ENCODE data around the gene UFSP1. TPM values are rescaled to one million over a fixed set of nuclear protein-coding genes. Genes with fewer than 3 reads are reported as not detected.

Gene UFSP1
- total and polyA plus RNA-seq, 2 donors: 2.6 to 6.2 TPM

DNA sequence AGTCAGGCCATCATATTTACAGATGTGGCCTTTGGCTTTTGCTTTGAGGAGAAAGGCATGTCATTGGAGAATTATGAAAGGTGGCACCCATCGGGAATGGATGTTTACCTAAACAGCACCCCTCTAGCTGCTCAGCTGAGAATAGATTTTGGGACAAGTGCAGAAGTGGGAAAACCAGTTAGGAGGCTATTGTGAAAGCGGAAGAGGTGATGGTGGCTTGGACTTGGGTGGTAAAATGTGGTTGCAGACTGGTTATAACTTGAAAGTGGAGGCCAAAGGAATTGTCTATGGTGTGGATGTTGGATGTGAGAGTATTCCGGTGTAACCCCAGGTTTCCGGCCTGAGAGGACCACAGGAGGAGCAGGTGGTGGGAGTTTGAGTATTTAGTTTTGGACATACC, 42.2 kb downstream of the UFSP1 start:
- no peaks in the 10 kb centered on the region for H3K36me3 ChIP-seq (ENCODE audit: insufficient read depth)
- no peak for DNase-seq (ENCODE audit: extremely low spot score)
- H3K4me1 ChIP-seq (ENCODE audit: insufficient read depth): no peaks in the 10 kb centered on the region
- H3K4me3 ChIP-seq (ENCODE audit: low read depth, low read length): no peak overlapping the region
- H3K27ac ChIP-seq (ENCODE audit: low read depth): no peak overlapping the region
- 95% methylated on average over 4 of the region's 4 CpGs for WGBS

DNA sequence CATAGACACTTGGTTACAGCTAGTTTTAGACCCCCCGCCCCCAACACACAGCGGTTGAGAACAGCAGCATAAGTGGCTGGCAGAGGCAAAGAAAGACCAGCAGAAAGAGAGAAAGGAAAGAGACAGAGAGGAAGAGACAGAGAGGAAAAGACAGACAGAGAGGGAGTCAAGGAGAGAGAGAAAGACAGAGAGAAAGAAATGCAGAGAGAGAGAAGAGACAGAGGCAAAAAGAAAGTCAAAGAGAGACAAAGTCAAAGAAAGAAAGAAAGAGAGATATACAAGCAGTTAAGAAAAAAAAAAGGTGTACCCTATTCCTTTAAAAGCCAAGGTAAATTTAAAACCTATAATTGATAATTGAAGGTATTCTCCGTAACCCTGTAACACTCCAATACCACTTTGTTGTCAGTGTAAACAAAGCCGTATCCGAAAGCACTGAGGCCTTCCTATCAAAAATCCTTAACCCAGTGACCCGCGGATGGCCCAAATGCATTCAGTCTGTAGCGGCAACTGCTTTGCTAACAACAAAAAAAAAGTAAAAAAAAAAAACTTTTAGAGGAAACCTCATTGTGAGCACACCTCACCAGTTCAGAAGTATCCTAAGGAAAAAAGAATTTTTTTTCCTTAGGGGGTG, 48.9 kb downstream of the UFSP1 start:
- Histone ChIP-seq H3K4me1 (ENCODE audit: insufficient read depth) (no peaks in the 10 kb centered on the region), H3K27ac (ENCODE audit: low read depth) (no peak overlapping the region), H3K36me3 (ENCODE audit: insufficient read depth) (no peaks in the 10 kb centered on the region), H3K4me3 (ENCODE audit: low read depth, low read length) (no peak overlapping the region)
- no peak for DNase-seq (ENCODE audit: extremely low spot score)
- 63% methylated on average over 8 of the region's 8 CpGs for WGBS

DNA sequence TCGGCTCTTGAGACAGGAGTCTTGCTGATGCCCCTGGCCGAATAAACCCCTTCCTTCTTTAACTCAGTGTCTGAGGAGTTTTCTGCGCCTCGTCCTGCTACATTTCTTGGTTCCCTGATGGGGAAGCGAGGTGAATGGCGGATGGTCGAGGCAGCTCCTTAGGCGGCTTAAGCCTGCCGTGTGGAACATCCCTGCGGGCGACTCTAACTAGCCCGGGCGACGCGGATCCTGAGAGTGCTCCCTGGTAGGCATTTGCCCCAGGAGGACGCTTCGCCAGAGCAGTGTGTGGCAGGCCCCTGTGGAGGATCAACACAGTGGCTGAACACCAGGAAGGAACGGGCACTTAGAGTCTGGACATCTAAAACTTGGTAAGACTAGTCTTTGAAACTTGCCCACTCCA, 50.2 kb downstream of the UFSP1 start:
- 95% methylated on average over 18 of the region's 18 CpGs for WGBS
- DNase-seq (ENCODE audit: extremely low spot score): no peak
- Histone ChIP-seq H3K27ac (ENCODE audit: low read depth) (no peak overlapping the region), H3K36me3 (ENCODE audit: insufficient read depth) (no peaks in the 10 kb centered on the region), H3K4me1 (ENCODE audit: insufficient read depth) (no peaks in the 10 kb centered on the region), H3K4me3 (ENCODE audit: low read depth, low read length) (no peak overlapping the region)

Small RNA genes within 50 kb of the gene (small RNA-seq; reads per million reads assigned to genes)
- gene RN7SL549P (not detected), gene RPS29P15 (not detected)

Other genes with a start within 250 kb of the UFSP1 start
- gene TFR2, start 248.2 kb downstream of the UFSP1 start, total RNA-seq: 0.69 TPM
- gene TFR2, start 248.2 kb downstream of the UFSP1 start, polyA plus RNA-seq: 0.81 TPM
- 0.69 TPM for gene ACTL6B, start 233.3 kb downstream of the UFSP1 start, total RNA-seq
- gene ACTL6B, start 233.3 kb downstream of the UFSP1 start, polyA plus RNA-seq: 0.19 TPM
- 51.2 TPM for gene GNB2, start 216.0 kb downstream of the UFSP1 start, total RNA-seq
- 279 TPM for gene GNB2, start 216.0 kb downstream of the UFSP1 start, polyA plus RNA-seq
- gene GIGYF1, start 195.5 kb downstream of the UFSP1 start, total RNA-seq: 17.1 TPM
- gene GIGYF1, start 195.5 kb downstream of the UFSP1 start, polyA plus RNA-seq: 27.2 TPM
- gene POP7, start 183.6 kb downstream of the UFSP1 start, total RNA-seq: 18.6 TPM
- 39.1 TPM for gene POP7, start 183.6 kb downstream of the UFSP1 start, polyA plus RNA-seq
- not detected for gene EPO, start 169.2 kb downstream of the UFSP1 start, total RNA-seq
- not detected for gene EPO, start 169.2 kb downstream of the UFSP1 start, polyA plus RNA-seq
- gene ZAN, start 156.1 kb downstream of the UFSP1 start, total RNA-seq: not detected
- gene ZAN, start 156.1 kb downstream of the UFSP1 start, polyA plus RNA-seq: not detected
- gene EPHB4, start 62.2 kb downstream of the UFSP1 start, total RNA-seq: 70.6 TPM
- 53.1 TPM for gene EPHB4, start 62.2 kb downstream of the UFSP1 start, polyA plus RNA-seq
- gene SLC12A9, start 37.0 kb downstream of the UFSP1 start, total RNA-seq: 13.6 TPM
- 29.0 TPM for gene SLC12A9, start 37.0 kb downstream of the UFSP1 start, polyA plus RNA-seq
- 38.0 TPM for gene TRIP6, start 22.3 kb downstream of the UFSP1 start, total RNA-seq
- 80.0 TPM for gene TRIP6, start 22.3 kb downstream of the UFSP1 start, polyA plus RNA-seq
- 31.2 TPM for gene SRRT, start 14.6 kb downstream of the UFSP1 start, total RNA-seq
- gene SRRT, start 14.6 kb downstream of the UFSP1 start, polyA plus RNA-seq: 69.9 TPM
- gene ACHE, start 6.2 kb upstream of the UFSP1 start, total RNA-seq: 4.0 TPM
- 4.3 TPM for gene ACHE, start 6.2 kb upstream of the UFSP1 start, polyA plus RNA-seq
- not detected for gene MUC3A, start 59.8 kb upstream of the UFSP1 start, total RNA-seq
- 0.23 TPM for gene MUC3A, start 59.8 kb upstream of the UFSP1 start, polyA plus RNA-seq
- gene MUC12, start 79.8 kb upstream of the UFSP1 start, total RNA-seq: 1.1 TPM
- gene MUC12, start 79.8 kb upstream of the UFSP1 start, polyA plus RNA-seq: 2.1 TPM
- not detected for gene MUC17, start 130.4 kb upstream of the UFSP1 start, total RNA-seq
- not detected for gene MUC17, start 130.4 kb upstream of the UFSP1 start, polyA plus RNA-seq
- gene TRIM56, start 195.8 kb upstream of the UFSP1 start, total RNA-seq: 13.5 TPM
- gene TRIM56, start 195.8 kb upstream of the UFSP1 start, polyA plus RNA-seq: 15.4 TPM
- gene SERPINE1, start 237.4 kb upstream of the UFSP1 start, total RNA-seq: 3.1 TPM
- gene SERPINE1, start 237.4 kb upstream of the UFSP1 start, polyA plus RNA-seq: 45.6 TPM